ENCODE measurements around the gene OR1I1.

DNA sequence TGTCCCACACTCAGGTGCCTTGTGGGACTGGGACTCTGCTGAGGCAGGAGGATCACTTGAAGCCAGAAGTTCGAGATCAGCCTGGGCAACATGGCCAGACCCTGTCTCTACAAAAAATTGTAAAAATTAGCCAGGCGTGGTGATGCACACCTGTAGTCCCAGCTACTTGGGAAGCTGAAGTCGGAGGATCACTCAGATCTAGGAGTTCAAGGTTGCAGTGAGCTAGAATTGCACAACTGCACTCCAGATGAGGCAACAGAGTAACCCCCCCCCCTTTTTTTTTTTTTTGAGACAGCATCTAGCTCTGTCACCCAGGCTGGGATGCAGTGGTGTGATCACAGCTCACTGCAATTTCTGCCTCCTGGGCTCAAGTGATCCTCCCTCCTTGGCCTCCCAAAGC is 14.2 kb downstream of the OR1I1 start:
- TF ChIP-seq, protein P1, sequence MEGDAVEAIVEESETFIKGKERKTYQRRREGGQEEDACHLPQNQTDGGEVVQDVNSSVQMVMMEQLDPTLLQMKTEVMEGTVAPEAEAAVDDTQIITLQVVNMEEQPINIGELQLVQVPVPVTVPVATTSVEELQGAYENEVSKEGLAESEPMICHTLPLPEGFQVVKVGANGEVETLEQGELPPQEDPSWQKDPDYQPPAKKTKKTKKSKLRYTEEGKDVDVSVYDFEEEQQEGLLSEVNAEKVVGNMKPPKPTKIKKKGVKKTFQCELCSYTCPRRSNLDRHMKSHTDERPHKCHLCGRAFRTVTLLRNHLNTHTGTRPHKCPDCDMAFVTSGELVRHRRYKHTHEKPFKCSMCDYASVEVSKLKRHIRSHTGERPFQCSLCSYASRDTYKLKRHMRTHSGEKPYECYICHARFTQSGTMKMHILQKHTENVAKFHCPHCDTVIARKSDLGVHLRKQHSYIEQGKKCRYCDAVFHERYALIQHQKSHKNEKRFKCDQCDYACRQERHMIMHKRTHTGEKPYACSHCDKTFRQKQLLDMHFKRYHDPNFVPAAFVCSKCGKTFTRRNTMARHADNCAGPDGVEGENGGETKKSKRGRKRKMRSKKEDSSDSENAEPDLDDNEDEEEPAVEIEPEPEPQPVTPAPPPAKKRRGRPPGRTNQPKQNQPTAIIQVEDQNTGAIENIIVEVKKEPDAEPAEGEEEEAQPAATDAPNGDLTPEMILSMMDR (conservative IDR thresholded peaks at IDR 0.05 in 1 of 2, IDR thresholded peaks at IDR 0.05 in 1 of 2; ENCODE audit: extremely low read depth in 1 of 2, insufficient read depth in 1 of 2, low read depth in 1 of 2, low read length in 2 of 2): no peak
- TF ChIP-seq EZH2 (IDR thresholded peaks at IDR 0.05; ENCODE audit: borderline replicate concordance, low read length): no peak

Measured in mammary epithelial cell (primary cell).